DMS79 (cell line): ENCODE measurements around the gene GLUL.
A peak's percentile ranks its signal among the peaks of the same experiment; 100 is the strongest.
"Not testable (repeated sequence)": the region's sequence is repeated elsewhere in the genome, so short reads cannot be mapped to it uniquely, and the experiment has no call there.

Experiments used
- DNase-seq: peaks from one replicate; lab custom pipeline; 2025; lab: John Stamatoyannopoulos, UW

GLUL gene

GRCh38 chr1:182394055-182394775 is 2.6 kb upstream of the GLUL start:
- no peak for DNase-seq

- peak; percentile 80 for DNase-seq
Observed at GRCh38 chr1:182392050-182393028, 749 bp upstream of the GLUL start.

- DNase-seq: no peak
Observed at GRCh38 chr1:182391028-182391361, 595 bp downstream of the GLUL start.

DNA sequence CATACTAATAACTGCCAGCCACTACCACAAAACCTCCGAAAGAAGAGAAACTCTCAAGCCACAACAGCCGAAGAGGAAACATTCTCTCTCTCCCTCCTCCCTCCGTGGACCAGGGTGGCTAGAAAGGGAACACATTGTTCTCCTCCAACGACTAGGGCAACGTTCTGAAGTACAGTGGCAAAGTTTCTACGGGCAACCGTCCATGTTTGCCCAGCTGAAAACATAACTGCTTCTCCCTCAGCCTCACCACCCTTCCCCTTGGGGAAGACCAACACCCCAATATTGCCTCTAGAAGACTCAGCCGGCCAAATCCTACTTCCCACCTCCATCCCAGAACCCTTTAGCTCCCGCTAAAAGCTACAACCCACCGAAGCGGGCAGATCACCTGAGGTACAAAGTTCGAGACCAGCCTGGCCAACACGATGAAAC is 2.0 kb downstream of the GLUL start:
- no peak for DNase-seq

- DNase-seq: no peak
Observed at GRCh38 chr1:182388392-182389134, 3.0 kb downstream of the GLUL start.

- DNase-seq: no peak
Observed at GRCh38 chr1:182387566-182387965, 4.0 kb downstream of the GLUL start.

- DNase-seq: no peak
Observed at GRCh38 chr1:182386980-182387379, 4.6 kb downstream of the GLUL start.

GRCh38 chr1:182385885-182386853 is 5.4 kb downstream of the GLUL start:
- DNase-seq: no peak

DNA sequence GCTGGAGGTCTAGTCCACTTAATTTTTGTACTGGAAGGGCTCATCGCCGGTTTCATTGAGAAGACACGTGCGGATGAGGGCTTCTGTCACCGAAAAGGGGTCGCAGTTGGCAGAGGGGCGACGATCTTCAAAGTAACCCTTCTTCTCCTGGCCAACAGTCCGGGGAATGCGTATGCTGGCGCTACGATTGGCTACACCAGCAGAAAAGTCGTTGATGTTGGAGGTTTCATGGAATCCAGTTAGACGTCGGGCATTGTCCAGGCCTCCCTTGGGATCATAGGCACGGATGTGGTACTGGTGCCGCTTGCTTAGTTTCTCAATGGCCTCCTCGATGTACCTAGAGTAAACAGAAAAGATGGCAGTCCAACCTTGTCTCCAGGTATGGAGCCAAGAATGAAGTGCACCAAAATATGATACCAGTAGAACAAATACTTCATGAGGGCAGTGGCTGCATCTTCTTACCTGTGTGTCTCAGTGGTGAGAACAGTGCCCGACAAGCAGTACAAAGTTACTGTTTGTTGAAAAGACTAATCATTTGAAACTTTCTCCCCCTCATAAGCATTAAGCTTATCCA is 7.1 kb downstream of the GLUL start:
- DNase-seq: no peak

DNA sequence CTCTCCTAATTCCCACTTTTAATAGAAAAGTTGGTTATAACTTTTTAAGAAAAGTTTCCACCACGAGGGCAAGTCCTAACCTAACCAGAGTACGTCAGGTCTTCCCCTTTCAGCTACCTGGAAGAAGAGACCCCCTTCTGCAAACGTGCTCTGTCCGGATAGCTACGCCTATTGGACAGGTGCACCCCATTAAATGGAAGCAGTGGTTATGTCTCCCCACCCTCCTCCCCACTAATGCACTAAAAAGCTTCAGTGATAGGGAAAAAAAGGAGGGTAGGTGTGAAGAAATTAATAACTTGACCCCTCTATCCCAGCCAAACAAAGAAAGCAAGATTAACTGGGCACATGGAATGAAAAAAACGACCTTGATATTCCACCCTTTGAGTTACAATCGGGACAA is 7.7 kb downstream of the GLUL start:
- DNase-seq: no peak

- no peak for DNase-seq
Observed at GRCh38 chr1:182383037-182383661, 8.4 kb downstream of the GLUL start.

DNA sequence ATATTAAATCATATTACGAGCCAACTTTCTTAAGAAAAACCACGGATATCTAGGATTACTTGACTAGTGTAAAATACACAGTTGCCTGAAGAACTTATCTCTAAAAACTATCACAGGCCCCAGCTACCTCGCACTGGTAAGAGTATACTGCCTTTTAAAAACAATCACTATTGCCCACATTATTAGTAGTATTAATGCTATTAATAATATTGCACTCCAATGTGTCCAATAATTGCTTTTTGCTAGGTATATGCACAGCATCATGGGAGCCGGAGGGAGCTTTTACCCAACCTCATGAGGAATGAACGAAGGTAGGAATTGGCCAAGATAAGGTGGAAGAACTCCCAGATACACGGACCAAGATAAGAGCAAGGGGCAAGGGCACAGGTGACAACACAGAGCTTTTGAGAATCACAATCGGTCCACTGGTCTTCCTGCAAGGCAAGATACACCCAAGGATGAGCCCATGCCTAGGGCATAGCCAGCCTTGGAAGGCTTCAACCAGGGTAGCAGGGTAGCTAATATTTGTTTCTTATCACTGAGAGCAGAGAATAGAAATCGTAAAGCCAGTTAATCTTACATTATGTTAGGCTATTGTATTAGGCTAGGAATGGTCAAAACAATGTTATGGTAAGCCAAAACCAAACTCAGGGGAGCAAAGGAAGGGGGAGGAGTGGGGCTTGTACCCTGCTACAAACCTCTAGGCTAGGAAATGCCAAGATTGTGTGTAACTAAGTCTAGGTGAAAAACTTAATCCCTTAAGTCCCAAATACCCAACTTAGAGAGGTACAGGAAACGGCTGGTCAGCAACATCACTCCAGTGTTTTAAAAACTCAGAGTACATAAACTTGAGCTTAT is 9.4 kb downstream of the GLUL start:
- DNase-seq: no peak

- no peak for DNase-seq
Observed at GRCh38 chr1:182380199-182380598, 11.4 kb downstream of the GLUL start.

GRCh38 chr1:182379781-182380180 is 11.8 kb downstream of the GLUL start:
- DNase-seq: not testable (repeated sequence)

GRCh38 chr1:182376936-182377574 is 14.5 kb downstream of the GLUL start:
- DNase-seq: no peak

GRCh38 chr1:182374101-182374834 is 17.3 kb downstream of the GLUL start:
- DNase-seq: no peak

DNA sequence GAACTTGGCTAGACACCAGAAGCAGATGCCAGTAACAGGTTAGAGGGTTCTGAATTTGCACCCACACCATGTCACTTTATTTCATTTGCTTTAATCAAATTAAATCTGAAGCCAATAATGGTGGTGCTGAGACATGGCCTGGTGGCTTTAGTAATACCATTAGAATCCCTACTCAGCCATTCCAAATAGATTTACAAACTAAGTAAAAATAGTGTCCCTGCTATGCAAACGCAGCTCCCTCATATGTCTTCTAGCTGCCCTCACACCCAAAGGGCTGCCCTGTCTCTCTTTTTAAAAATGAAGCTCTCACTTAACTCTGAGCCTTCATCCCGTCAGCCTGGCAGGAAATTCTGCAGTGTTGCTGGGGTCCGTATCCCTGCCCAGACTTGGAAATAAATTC is 21.1 kb downstream of the GLUL start:
- no peak for DNase-seq

DNA sequence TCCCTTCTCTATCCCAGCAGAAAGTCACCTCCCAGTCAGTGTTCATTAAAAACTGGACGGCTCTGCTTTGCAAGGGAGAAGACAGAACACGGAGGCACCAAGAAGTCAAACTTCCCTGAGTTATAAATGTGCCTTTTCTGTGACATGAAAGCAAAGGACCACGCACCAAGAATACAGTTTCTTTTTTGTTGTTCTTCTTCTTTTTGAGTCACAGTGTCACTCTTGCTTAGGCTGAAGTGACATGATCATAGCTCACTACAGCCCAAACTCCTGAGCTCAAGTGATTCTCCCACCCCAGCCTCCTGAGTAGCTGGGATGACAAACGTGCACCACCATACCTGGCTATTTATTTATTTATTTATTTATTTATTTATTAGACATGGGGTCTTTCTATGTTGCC is 22.7 kb downstream of the GLUL start:
- no peak for DNase-seq
